Lung (tissue), 12 donors: ENCODE results near the gene CRYAA. TPM values are rescaled to one million over a fixed set of nuclear protein-coding genes. Genes with fewer than 3 reads are reported as not detected.

Experiments
- ATAC-seq: fragments of 200-7000 bp; cut with Tn5 transposase; one replicate; pipeline ENCODE4 v1.9.1; 2020; ENCODE audit warnings: moderate number of reproducible peaks; ENCODE audit not compliant: insufficient read depth, low FRiP score
- DNase-seq, 3 donors: peaks; one replicate each; pipeline ENCODE4 v3.0.0-alpha.2; 2013 to 2017
- H3K27ac ChIP-seq, 2 donors: one replicate each; pipeline ENCODE4 v1.5.1; 2013; ENCODE audit warnings: mild to moderate bottlenecking in 2 of 2, moderate library complexity in 2 of 2, control low read depth in 1 of 2, inconsistent platforms in 1 of 2, low read depth in 1 of 2, low read length in 1 of 2
- H3K27me3 ChIP-seq, 3 donors: one replicate each; pipeline ENCODE4 v1.5.1; 2013; ENCODE audit warnings: low read length in 2 of 3; ENCODE audit not compliant: control insufficient read depth in 3 of 3, insufficient read depth in 3 of 3
- H3K36me3 ChIP-seq, 4 donors: one replicate each; pipeline ENCODE4 v1.5.1; 2013; ENCODE audit warnings: low read length in 4 of 4, mild to moderate bottlenecking in 1 of 4, moderate library complexity in 1 of 4; ENCODE audit not compliant: control insufficient read depth in 4 of 4, insufficient read depth in 4 of 4
- H3K4me1 ChIP-seq, 5 donors: one replicate each; pipeline ENCODE4 v1.5.1; 2013; ENCODE audit warnings: low read length in 5 of 5, mild to moderate bottlenecking in 2 of 5, moderate library complexity in 1 of 5; ENCODE audit not compliant: control insufficient read depth in 5 of 5, insufficient read depth in 5 of 5
- H3K4me3 ChIP-seq: one replicate; pipeline ENCODE4 v1.5.1; 2013; ENCODE audit warnings: mild to moderate bottlenecking, control low read depth, moderate library complexity
- H3K9ac ChIP-seq, 2 donors: one replicate each; pipeline ENCODE4 v1.5.1; 2013; ENCODE audit warnings: low read length in 2 of 2, control low read depth in 1 of 2; ENCODE audit not compliant: insufficient read depth in 1 of 2
- H3K9me3 ChIP-seq, 4 donors: one replicate each; pipeline ENCODE4 v1.5.1; 2013; ENCODE audit warnings: low read length in 3 of 4, mild to moderate bottlenecking in 1 of 4, moderate library complexity in 1 of 4; ENCODE audit not compliant: control insufficient read depth in 4 of 4, insufficient read depth in 3 of 4
- WGBS, 2 donors: extraction: QIAGEN DNeasy Blood & Tissue Kit; methylation state at CpG; one replicate each; pipeline ENCODE4 v1.1.7; 2013; 5-methylcytosine and 5-hydroxymethylcytosine counted together
- polyA plus RNA-seq, 2 donors: library from polyadenylated mRNA; stranded (reverse); fragments of 200-250 nt; gene quantifications; one replicate each; pipeline ENCODE4 v1.2.1, GENCODE V29; 2013
- total RNA-seq, 2 donors: library from RNA; depleted of rRNA in 1 of 2; stranded (reverse); fragments of >200 nt in 1 of 2; gene quantifications; one replicate each; pipeline ENCODE4 v1.2.1, GENCODE V29; 2014 to 2021
- TF ChIP-seq, protein P1 (sequence below): IDR thresholded peaks from 2 replicates; pipeline ENCODE4 v1.5.1; 2012; ENCODE audit warnings: mild to moderate bottlenecking; ENCODE audit errors: control extremely low read depth, extremely low read depth
- donor health status: control.
- donor health status: control.
- donor health status: Bipolar disorder and iron deficiency.
- donor health status: healthy.
- donor health status: DM: yes; HTN: yes; CAD: no.

Gene CRYAA
- total and polyA plus RNA-seq, 4 donors: not detected

DNA sequence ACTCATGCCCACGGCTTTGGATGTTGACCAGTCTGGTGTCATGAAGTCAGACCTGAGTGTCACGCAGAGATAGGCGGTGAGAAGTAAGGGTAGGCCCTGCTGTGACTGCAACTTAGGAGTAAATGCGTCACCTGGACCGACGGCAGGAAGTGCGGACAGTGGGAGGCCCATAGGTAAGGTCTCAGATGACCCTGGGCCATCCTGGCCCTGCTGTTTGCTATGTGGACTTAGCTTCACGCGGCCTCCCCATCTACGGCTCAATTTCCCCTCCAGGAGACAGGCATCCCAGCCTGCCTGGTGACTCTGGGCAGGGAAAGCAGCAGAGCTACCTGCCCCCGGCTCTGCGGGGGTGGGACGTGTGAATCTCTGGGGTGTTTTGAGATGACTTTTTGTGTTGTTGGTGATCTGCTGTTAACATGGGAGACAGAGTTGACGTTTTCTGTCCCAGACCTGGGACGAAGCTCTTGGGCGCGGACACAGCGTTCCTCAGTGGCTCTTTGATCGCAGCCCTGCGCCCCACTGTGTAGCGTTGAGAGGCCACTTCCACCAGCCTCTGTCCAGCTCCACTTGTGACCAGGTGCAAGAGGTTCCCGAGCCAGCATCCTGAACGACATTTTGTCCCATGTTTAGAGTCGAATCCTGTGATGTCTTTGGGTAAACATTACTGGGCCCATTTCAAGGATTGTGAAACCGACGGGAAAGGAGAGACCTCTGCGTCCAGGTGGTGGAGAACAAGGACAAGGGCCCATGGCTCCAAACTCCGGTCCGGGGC lies 39.9 kb downstream of the CRYAA start:
- DNase-seq: peak in 1 of 3 donors; percentile 4
- ATAC-seq: no peak
- Histone ChIP-seq H3K36me3 (no peaks in the 10 kb centered on the region), H3K27me3 (no peaks in the 10 kb centered on the region), H3K9me3 (peaks cover 0 to 1% (median 0%) of the 10 kb centered on the region in 4 donors), H3K27ac (no peak overlapping the region), H3K4me3 (no peak overlapping the region), H3K4me1 (peaks cover 0 to 13% (median 5%) of the 10 kb centered on the region in 5 donors), H3K9ac (no peak overlapping the region)
- 92 to 93% methylated on average over 29 of the region's 29 CpGs for WGBS, 2 donors
- TF ChIP-seq, protein P1, sequence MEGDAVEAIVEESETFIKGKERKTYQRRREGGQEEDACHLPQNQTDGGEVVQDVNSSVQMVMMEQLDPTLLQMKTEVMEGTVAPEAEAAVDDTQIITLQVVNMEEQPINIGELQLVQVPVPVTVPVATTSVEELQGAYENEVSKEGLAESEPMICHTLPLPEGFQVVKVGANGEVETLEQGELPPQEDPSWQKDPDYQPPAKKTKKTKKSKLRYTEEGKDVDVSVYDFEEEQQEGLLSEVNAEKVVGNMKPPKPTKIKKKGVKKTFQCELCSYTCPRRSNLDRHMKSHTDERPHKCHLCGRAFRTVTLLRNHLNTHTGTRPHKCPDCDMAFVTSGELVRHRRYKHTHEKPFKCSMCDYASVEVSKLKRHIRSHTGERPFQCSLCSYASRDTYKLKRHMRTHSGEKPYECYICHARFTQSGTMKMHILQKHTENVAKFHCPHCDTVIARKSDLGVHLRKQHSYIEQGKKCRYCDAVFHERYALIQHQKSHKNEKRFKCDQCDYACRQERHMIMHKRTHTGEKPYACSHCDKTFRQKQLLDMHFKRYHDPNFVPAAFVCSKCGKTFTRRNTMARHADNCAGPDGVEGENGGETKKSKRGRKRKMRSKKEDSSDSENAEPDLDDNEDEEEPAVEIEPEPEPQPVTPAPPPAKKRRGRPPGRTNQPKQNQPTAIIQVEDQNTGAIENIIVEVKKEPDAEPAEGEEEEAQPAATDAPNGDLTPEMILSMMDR: no peak

DNA sequence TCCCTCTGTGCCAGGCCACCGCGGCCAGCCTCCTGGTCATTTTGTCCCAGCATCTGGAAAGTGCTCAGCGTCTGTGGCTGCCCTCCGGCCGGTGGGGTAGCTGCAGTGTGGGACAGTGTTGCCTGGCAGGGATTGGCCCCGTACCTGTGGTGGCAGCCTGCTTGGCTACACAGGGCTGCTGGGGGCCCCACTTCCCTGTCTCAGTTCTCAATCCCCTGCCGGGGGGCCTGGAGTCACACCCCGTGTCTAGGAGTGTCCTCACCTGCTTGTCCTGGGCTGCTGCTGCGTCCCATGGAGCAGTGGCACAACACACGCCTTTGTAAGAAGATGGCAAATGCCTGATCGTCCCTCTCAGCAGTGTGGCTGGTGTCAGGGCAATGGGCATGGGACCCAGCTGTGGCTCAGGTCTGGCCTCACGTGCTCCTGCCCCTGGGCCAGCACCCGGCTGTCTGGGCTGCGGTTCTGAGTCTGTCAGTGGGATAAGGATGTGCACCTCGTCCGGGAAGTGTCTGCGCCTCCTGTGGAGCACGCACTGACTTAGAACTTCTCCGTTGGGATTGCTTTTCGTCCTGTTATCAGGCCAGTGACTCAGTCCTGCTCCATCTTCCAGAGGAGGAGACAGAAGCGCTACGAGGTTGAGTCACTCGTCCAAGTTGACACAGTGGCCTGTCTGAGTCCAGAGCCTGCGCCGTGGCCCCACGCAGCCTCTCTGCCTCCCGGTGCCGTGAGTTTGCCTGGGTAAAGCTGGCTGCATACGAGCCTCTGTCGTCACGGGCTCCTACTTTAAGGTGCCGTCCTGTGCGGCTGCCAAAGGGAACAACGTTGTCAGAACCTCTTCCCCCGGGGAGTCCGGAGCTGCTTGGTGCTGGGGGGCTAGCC lies 41.0 kb downstream of the CRYAA start:
- Histone ChIP-seq H3K27me3 (no peaks in the 10 kb centered on the region), H3K4me1 (peaks cover 0 to 13% (median 5%) of the 10 kb centered on the region in 5 donors), H3K4me3 (no peak overlapping the region), H3K27ac (no peak overlapping the region), H3K9ac (no peak overlapping the region), H3K36me3 (no peaks in the 10 kb centered on the region), H3K9me3 (peaks cover 0 to 1% (median 0%) of the 10 kb centered on the region in 4 donors)
- ATAC-seq: no peak
- 92 to 95% methylated on average over 36 of the region's 36 CpGs for WGBS, 2 donors
- peak in 1 of 3 donors; percentile 10 for DNase-seq
- TF ChIP-seq, protein P1: no peak

DNA sequence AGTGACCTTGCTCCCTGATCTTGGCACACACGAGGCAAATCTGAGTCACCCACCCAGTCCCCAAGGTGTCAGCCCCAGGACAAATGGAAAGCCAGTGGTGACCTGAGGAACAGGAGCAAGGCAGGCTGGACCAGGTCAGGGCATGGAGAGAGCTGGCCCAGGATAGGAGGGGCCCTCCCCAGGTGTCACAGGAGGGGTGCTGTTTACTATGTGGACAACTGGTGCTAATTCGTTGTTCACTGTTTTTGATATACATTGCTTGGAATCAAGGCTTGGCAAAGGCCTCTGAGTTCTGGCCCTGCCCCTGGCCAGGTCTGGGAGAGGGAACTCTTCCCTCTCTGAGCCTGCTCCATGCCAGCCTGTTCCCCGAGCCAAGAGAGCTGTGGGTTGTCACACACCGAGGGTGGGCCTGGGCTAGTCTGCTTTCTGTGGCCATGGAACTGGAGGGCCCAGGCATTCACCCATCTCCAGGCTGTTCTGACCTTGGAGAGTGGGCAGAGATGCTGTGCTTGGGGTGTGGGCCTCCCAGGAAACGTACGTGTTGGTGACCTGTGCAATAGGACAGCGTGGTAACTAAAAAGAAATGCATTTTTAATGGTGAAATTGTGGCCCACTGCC lies 41.8 kb downstream of the CRYAA start:
- Histone ChIP-seq H3K27ac (no peak overlapping the region), H3K4me3 (no peak overlapping the region), H3K4me1 (peaks cover 0 to 13% (median 5%) of the 10 kb centered on the region in 5 donors), H3K36me3 (no peaks in the 10 kb centered on the region), H3K9ac (no peak overlapping the region), H3K27me3 (no peaks in the 10 kb centered on the region), H3K9me3 (peaks cover 0 to 1% (median 0%) of the 10 kb centered on the region in 4 donors)
- DNase-seq (peak in 1 of 3 donors; percentile 9), ATAC-seq (no peak)
- 78 to 79% methylated on average over 7 of the region's 7 CpGs for WGBS, 2 donors
- TF ChIP-seq, protein P1: no peak
